ENCODE results near the gene DSG2.

DNA sequence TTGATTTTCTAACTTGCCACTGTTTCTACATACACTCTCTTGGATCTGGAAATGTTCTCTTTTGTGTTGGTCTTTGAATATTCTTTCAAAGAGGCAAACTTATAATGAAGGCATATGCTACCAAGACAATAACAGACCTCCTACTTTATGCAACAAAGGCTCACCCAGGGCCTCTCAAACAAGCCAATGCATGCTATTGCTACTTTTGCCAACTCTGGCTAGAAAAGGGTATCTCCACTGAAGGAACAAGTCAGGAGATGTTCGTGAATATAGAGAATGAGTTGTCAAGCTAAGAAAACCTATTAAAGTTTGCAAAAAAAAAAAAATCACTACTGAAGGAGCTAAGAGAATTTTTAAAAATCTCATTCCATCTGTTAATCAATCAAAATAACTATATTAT lies 15.9 kb upstream of the DSG2 start:
- TF ChIP-seq, protein P1, sequence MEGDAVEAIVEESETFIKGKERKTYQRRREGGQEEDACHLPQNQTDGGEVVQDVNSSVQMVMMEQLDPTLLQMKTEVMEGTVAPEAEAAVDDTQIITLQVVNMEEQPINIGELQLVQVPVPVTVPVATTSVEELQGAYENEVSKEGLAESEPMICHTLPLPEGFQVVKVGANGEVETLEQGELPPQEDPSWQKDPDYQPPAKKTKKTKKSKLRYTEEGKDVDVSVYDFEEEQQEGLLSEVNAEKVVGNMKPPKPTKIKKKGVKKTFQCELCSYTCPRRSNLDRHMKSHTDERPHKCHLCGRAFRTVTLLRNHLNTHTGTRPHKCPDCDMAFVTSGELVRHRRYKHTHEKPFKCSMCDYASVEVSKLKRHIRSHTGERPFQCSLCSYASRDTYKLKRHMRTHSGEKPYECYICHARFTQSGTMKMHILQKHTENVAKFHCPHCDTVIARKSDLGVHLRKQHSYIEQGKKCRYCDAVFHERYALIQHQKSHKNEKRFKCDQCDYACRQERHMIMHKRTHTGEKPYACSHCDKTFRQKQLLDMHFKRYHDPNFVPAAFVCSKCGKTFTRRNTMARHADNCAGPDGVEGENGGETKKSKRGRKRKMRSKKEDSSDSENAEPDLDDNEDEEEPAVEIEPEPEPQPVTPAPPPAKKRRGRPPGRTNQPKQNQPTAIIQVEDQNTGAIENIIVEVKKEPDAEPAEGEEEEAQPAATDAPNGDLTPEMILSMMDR (IDR thresholded peaks at IDR 0.05) = no peak
- TF ChIP-seq POLR2A (IDR thresholded peaks at IDR 0.05) = no peak
